ENCODE data around the gene CDX2.

CDX2 gene

GRCh38 chr13:27918041-27918917, 50.8 kb downstream of the CDX2 start:
- Histone ChIP-seq H3K9me2 (replicated peaks; ENCODE audit: control insufficient read depth, low read length) (no peaks in the 10 kb centered on the region), H3K9me3 (ENCODE audit: control insufficient read depth, insufficient read depth, low read length) (no peaks in the 10 kb centered on the region), H3K4me3 (ENCODE audit: low read length) (no peak overlapping the region), H3K4me1 (ENCODE audit: control insufficient read depth, low read length) (no peaks in the 10 kb centered on the region), H3K79me2 (ENCODE audit: control insufficient read depth, low read length) (no peaks in the 10 kb centered on the region), H3K27ac (ENCODE audit: low read depth, low read length) (no peak overlapping the region), H3F3A (ENCODE audit: control insufficient read depth, insufficient read depth) (no peaks in the 10 kb centered on the region), H3K27me3 (ENCODE audit: control insufficient read depth, low read length) (peaks cover 39% of the 10 kb centered on the region), H3K36me3 (ENCODE audit: control insufficient read depth, low read length) (no peaks in the 10 kb centered on the region), H3K4me2 (ENCODE audit: low read length) (no peak overlapping the region), H4K20me1 (ENCODE audit: control insufficient read depth, insufficient read depth, low read depth, low read length) (no peaks in the 10 kb centered on the region)
- TF ChIP-seq, protein P1, sequence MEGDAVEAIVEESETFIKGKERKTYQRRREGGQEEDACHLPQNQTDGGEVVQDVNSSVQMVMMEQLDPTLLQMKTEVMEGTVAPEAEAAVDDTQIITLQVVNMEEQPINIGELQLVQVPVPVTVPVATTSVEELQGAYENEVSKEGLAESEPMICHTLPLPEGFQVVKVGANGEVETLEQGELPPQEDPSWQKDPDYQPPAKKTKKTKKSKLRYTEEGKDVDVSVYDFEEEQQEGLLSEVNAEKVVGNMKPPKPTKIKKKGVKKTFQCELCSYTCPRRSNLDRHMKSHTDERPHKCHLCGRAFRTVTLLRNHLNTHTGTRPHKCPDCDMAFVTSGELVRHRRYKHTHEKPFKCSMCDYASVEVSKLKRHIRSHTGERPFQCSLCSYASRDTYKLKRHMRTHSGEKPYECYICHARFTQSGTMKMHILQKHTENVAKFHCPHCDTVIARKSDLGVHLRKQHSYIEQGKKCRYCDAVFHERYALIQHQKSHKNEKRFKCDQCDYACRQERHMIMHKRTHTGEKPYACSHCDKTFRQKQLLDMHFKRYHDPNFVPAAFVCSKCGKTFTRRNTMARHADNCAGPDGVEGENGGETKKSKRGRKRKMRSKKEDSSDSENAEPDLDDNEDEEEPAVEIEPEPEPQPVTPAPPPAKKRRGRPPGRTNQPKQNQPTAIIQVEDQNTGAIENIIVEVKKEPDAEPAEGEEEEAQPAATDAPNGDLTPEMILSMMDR (IDR thresholded peaks at IDR 0.05; ENCODE audit: low read depth, low read length, poor library complexity, severe bottlenecking): no peak
- TF ChIP-seq EZH2phosphoT487 (IDR thresholded peaks at IDR 0.05; ENCODE audit: borderline replicate concordance, low read length): no peak

GRCh38 chr13:27917121-27917947, 51.8 kb downstream of the CDX2 start:
- Histone ChIP-seq H3K4me1 (ENCODE audit: control insufficient read depth, low read length) (no peaks in the 10 kb centered on the region), H3K9me2 (replicated peaks; ENCODE audit: control insufficient read depth, low read length) (no peaks in the 10 kb centered on the region), H3K27me3 (ENCODE audit: control insufficient read depth, low read length) (peaks cover 39% of the 10 kb centered on the region), H4K20me1 (ENCODE audit: control insufficient read depth, insufficient read depth, low read depth, low read length) (no peaks in the 10 kb centered on the region), H3K36me3 (ENCODE audit: control insufficient read depth, low read length) (no peaks in the 10 kb centered on the region), H3K27ac (ENCODE audit: low read depth, low read length) (no peak overlapping the region), H3K4me2 (ENCODE audit: low read length) (no peak overlapping the region), H3K9me3 (ENCODE audit: control insufficient read depth, insufficient read depth, low read length) (no peaks in the 10 kb centered on the region), H3F3A (ENCODE audit: control insufficient read depth, insufficient read depth) (no peaks in the 10 kb centered on the region), H3K4me3 (ENCODE audit: low read length) (no peak overlapping the region), H3K79me2 (ENCODE audit: control insufficient read depth, low read length) (no peaks in the 10 kb centered on the region)
- TF ChIP-seq EZH2phosphoT487 (IDR thresholded peaks at IDR 0.05; ENCODE audit: borderline replicate concordance, low read length): no peak; the same call in 1 of the 2 replicates
- TF ChIP-seq, protein P1 (IDR thresholded peaks at IDR 0.05; ENCODE audit: low read depth, low read length, poor library complexity, severe bottlenecking): no peak

GRCh38 chr13:27915301-27916207, 53.6 kb downstream of the CDX2 start:
- Histone ChIP-seq H3K36me3 (ENCODE audit: control insufficient read depth, low read length) (no peaks in the 10 kb centered on the region), H3K4me3 (ENCODE audit: low read length) (no peak overlapping the region), H3K9me2 (replicated peaks; ENCODE audit: control insufficient read depth, low read length) (no peaks in the 10 kb centered on the region), H3K9me3 (ENCODE audit: control insufficient read depth, insufficient read depth, low read length) (no peaks in the 10 kb centered on the region), H4K20me1 (ENCODE audit: control insufficient read depth, insufficient read depth, low read depth, low read length) (no peaks in the 10 kb centered on the region), H3K27ac (ENCODE audit: low read depth, low read length) (no peak overlapping the region), H3K79me2 (ENCODE audit: control insufficient read depth, low read length) (no peaks in the 10 kb centered on the region), H3F3A (ENCODE audit: control insufficient read depth, insufficient read depth) (no peaks in the 10 kb centered on the region), H3K4me1 (ENCODE audit: control insufficient read depth, low read length) (no peaks in the 10 kb centered on the region), H3K4me2 (ENCODE audit: low read length) (no peak overlapping the region), H3K27me3 (ENCODE audit: control insufficient read depth, low read length) (peaks cover 25% of the 10 kb centered on the region)
- TF ChIP-seq, protein P1 (IDR thresholded peaks at IDR 0.05; ENCODE audit: low read depth, low read length, poor library complexity, severe bottlenecking): no peak
- no peak for TF ChIP-seq EZH2phosphoT487 (IDR thresholded peaks at IDR 0.05; ENCODE audit: borderline replicate concordance, low read length)
